ENCODE data around the gene MYRF. TPM values are rescaled to one million over a fixed set of nuclear protein-coding genes. Genes with fewer than 3 reads are reported as not detected.

MYRF gene
- total and polyA plus RNA-seq, 2 of the 13 experiments (the other 11 are each of a cell fraction or from before 2014, with no cell fraction given), result 10.2 to 25.9 TPM

DNA sequence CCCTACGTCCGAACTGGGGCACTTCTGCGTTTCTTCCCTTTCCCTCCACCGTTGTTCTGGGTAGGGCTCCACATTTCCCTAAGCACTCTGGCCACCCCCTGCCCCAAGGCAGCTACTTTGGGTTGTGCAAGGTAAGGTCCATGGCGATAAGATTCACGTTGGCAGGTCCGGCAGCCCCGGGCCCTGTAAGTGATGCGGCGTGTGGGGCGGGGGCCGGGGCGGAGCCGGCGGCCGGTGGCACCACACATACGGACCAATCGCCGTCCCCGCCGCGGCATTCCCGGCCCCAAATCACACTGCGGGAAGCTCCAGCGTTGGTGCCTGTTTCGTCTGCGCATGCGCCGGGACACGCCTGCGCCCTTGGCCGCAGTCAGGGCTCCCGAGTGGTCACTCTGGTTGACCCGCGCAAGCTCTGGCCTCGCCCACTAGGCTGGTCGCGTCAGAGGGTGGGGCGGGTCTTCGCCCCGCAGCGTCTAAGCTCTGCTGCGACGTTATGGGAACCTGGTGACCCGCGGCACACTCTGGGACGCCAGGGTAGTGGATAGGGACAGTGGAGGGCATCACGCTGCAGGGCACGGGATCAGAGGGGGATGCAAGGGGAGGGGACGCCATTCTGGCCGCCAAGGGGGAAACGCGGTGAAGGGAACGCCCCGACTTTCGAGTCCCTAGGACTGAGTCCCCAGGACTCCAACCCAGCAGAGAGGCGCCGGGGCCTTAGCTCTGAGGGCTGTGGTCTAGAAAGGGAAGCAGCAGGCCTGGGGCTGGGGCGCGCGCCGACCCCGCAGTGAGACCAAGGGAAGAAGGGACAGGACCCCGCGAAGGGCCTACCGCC, 62.7 kb downstream of the MYRF start (continued):
- no peak for TF ChIP-seq MZF1 (CRISPR knock-in tag; IDR thresholded peaks at IDR 0.05; ENCODE audit: borderline replicate concordance)
- no peak for TF ChIP-seq ZNF234 (CRISPR knock-in tag; conservative IDR thresholded peaks at IDR 0.05)
- TF ChIP-seq RFX1 (IDR thresholded peaks at IDR 0.05), result peak; percentile 5; the same call in 1 of the 2 replicates
- TF ChIP-seq, protein P1, sequence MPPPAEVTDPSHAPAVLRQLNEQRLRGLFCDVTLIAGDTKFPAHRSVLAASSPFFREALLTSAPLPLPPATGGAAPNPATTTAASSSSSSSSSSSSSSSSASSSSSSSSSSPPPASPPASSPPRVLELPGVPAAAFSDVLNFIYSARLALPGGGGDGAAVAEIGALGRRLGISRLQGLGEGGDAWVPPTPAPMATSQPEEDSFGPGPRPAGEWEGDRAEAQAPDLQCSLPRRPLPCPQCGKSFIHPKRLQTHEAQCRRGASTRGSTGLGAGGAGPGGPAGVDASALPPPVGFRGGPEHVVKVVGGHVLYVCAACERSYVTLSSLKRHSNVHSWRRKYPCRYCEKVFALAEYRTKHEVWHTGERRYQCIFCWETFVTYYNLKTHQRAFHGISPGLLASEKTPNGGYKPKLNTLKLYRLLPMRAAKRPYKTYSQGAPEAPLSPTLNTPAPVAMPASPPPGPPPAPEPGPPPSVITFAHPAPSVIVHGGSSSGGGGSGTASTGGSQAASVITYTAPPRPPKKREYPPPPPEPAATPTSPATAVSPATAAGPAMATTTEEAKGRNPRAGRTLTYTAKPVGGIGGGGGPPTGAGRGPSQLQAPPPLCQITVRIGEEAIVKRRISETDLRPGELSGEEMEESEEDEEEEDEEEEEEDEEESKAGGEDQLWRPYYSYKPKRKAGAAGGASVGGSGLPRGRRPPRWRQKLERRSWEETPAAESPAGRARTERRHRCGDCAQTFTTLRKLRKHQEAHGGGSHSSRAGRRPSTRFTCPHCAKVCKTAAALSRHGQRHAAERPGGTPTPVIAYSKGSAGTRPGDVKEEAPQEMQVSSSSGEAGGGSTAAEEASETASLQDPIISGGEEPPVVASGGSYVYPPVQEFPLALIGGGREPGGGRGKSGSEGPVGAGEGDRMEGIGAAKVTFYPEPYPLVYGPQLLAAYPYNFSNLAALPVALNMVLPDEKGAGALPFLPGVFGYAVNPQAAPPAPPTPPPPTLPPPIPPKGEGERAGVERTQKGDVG (CRISPR knock-in tag; IDR thresholded peaks at IDR 0.05; ENCODE audit: borderline replicate concordance), result no peak
- no peak; the same call in none of the 2 replicates for TF ChIP-seq TOPORS (CRISPR knock-in tag; IDR thresholded peaks at IDR 0.05)
- TF ChIP-seq, protein P2, sequence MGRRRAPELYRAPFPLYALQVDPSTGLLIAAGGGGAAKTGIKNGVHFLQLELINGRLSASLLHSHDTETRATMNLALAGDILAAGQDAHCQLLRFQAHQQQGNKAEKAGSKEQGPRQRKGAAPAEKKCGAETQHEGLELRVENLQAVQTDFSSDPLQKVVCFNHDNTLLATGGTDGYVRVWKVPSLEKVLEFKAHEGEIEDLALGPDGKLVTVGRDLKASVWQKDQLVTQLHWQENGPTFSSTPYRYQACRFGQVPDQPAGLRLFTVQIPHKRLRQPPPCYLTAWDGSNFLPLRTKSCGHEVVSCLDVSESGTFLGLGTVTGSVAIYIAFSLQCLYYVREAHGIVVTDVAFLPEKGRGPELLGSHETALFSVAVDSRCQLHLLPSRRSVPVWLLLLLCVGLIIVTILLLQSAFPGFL (CRISPR knock-in tag; IDR thresholded peaks at IDR 0.05), result no peak; the same call in 1 of the 2 replicates
- TF ChIP-seq, protein P3, sequence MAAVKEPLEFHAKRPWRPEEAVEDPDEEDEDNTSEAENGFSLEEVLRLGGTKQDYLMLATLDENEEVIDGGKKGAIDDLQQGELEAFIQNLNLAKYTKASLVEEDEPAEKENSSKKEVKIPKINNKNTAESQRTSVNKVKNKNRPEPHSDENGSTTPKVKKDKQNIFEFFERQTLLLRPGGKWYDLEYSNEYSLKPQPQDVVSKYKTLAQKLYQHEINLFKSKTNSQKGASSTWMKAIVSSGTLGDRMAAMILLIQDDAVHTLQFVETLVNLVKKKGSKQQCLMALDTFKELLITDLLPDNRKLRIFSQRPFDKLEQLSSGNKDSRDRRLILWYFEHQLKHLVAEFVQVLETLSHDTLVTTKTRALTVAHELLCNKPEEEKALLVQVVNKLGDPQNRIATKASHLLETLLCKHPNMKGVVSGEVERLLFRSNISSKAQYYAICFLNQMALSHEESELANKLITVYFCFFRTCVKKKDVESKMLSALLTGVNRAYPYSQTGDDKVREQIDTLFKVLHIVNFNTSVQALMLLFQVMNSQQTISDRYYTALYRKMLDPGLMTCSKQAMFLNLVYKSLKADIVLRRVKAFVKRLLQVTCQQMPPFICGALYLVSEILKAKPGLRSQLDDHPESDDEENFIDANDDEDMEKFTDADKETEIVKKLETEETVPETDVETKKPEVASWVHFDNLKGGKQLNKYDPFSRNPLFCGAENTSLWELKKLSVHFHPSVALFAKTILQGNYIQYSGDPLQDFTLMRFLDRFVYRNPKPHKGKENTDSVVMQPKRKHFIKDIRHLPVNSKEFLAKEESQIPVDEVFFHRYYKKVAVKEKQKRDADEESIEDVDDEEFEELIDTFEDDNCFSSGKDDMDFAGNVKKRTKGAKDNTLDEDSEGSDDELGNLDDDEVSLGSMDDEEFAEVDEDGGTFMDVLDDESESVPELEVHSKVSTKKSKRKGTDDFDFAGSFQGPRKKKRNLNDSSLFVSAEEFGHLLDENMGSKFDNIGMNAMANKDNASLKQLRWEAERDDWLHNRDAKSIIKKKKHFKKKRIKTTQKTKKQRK (IDR thresholded peaks at IDR 0.05; ENCODE audit: low read length), result no peak
- peak; percentile 32; the same call in 1 of the 2 replicates for TF ChIP-seq ZNF792 (CRISPR knock-in tag; IDR thresholded peaks at IDR 0.05)
- TF ChIP-seq, protein P4, sequence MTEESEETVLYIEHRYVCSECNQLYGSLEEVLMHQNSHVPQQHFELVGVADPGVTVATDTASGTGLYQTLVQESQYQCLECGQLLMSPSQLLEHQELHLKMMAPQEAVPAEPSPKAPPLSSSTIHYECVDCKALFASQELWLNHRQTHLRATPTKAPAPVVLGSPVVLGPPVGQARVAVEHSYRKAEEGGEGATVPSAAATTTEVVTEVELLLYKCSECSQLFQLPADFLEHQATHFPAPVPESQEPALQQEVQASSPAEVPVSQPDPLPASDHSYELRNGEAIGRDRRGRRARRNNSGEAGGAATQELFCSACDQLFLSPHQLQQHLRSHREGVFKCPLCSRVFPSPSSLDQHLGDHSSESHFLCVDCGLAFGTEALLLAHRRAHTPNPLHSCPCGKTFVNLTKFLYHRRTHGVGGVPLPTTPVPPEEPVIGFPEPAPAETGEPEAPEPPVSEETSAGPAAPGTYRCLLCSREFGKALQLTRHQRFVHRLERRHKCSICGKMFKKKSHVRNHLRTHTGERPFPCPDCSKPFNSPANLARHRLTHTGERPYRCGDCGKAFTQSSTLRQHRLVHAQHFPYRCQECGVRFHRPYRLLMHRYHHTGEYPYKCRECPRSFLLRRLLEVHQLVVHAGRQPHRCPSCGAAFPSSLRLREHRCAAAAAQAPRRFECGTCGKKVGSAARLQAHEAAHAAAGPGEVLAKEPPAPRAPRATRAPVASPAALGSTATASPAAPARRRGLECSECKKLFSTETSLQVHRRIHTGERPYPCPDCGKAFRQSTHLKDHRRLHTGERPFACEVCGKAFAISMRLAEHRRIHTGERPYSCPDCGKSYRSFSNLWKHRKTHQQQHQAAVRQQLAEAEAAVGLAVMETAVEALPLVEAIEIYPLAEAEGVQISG (CRISPR knock-in tag; IDR thresholded peaks at IDR 0.05), result peak; percentile 63
- no peak for TF ChIP-seq CBFB (CRISPR knock-in tag; IDR thresholded peaks at IDR 0.05)
- TF ChIP-seq, protein P5, sequence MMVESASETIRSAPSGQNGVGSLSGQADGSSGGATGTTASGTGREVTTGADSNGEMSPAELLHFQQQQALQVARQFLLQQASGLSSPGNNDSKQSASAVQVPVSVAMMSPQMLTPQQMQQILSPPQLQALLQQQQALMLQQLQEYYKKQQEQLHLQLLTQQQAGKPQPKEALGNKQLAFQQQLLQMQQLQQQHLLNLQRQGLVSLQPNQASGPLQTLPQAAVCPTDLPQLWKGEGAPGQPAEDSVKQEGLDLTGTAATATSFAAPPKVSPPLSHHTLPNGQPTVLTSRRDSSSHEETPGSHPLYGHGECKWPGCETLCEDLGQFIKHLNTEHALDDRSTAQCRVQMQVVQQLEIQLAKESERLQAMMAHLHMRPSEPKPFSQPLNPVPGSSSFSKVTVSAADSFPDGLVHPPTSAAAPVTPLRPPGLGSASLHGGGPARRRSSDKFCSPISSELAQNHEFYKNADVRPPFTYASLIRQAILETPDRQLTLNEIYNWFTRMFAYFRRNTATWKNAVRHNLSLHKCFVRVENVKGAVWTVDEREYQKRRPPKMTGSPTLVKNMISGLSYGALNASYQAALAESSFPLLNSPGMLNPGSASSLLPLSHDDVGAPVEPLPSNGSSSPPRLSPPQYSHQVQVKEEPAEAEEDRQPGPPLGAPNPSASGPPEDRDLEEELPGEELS (CRISPR knock-in tag; IDR thresholded peaks at IDR 0.05), result no peak; the same call in 1 of the 2 replicates
- no peak for TF ChIP-seq U2AF1 (optimal IDR thresholded peaks at IDR 0.05; ENCODE audit: low read depth, low read length)
- TF ChIP-seq ZNF549 (CRISPR knock-in tag; IDR thresholded peaks at IDR 0.05), result peak; percentile 82; the same call in 1 of the 2 replicates

All from HepG2 (cell line).